ENCODE measurements around the gene SHANK2. TPM values are rescaled to one million over a fixed set of nuclear protein-coding genes. Genes with fewer than 3 reads are reported as not detected.

SHANK2 gene
- total RNA-seq, 1 donor = 2.5 TPM

- no peaks in the 10 kb centered on the region for H3K79me2 ChIP-seq (ENCODE audit: insufficient read depth, low read length)
- no peak overlapping the region for H2AFZ ChIP-seq (ENCODE audit: low read length)
- peaks cover 11% of the 10 kb centered on the region for H3K4me1 ChIP-seq (ENCODE audit: insufficient read depth, low read length)
- H3K9me3 ChIP-seq (ENCODE audit: low read depth, low read length) = no peaks in the 10 kb centered on the region
- H3K27me3 ChIP-seq (ENCODE audit: insufficient read depth, low read length) = no peaks in the 10 kb centered on the region
- no peak overlapping the region for H3K4me3 ChIP-seq (ENCODE audit: insufficient read depth, low read length)
- no peak for TF ChIP-seq CTCF (IDR thresholded peaks at IDR 0.05; ENCODE audit: extremely low read depth, low read depth, low read length)
- H3K36me3 ChIP-seq (ENCODE audit: insufficient read depth, low read length) = no peaks in the 10 kb centered on the region
- H3K27ac ChIP-seq (ENCODE audit: low read depth, low read length) = no peak overlapping the region
- no peak overlapping the region for H3K4me2 ChIP-seq (ENCODE audit: insufficient read depth, low read length)
- no peak for DNase-seq (ENCODE audit: insufficient read length, low spot score, missing footprints)
- no peaks in the 10 kb centered on the region for H4K20me1 ChIP-seq (ENCODE audit: insufficient read depth, low read length)
These were observed 8.1 kb downstream of the SHANK2 start for GRCh38 chr11:71244116-71244810.

GRCh38 chr11:71242391-71242790, 10.0 kb downstream of the SHANK2 start:
- Histone ChIP-seq H3K9me3 (ENCODE audit: low read depth, low read length) (no peaks in the 10 kb centered on the region), H2AFZ (ENCODE audit: low read length) (no peak overlapping the region), H3K4me3 (ENCODE audit: insufficient read depth, low read length) (no peak overlapping the region), H4K20me1 (ENCODE audit: insufficient read depth, low read length) (no peaks in the 10 kb centered on the region), H3K79me2 (ENCODE audit: insufficient read depth, low read length) (no peaks in the 10 kb centered on the region), H3K4me1 (ENCODE audit: insufficient read depth, low read length) (peaks cover 11% of the 10 kb centered on the region), H3K4me2 (ENCODE audit: insufficient read depth, low read length) (no peak overlapping the region), H3K36me3 (ENCODE audit: insufficient read depth, low read length) (no peaks in the 10 kb centered on the region), H3K27ac (ENCODE audit: low read depth, low read length) (no peak overlapping the region), H3K27me3 (ENCODE audit: insufficient read depth, low read length) (no peaks in the 10 kb centered on the region)
- DNase-seq (ENCODE audit: insufficient read length, low spot score, missing footprints) = no peak
- TF ChIP-seq CTCF (IDR thresholded peaks at IDR 0.05; ENCODE audit: extremely low read depth, low read depth, low read length) = no peak

- Histone ChIP-seq H3K79me2 (ENCODE audit: insufficient read depth, low read length) (no peaks in the 10 kb centered on the region), H3K27ac (ENCODE audit: low read depth, low read length) (no peak overlapping the region), H3K36me3 (ENCODE audit: insufficient read depth, low read length) (no peaks in the 10 kb centered on the region), H3K27me3 (ENCODE audit: insufficient read depth, low read length) (no peaks in the 10 kb centered on the region), H3K9me3 (ENCODE audit: low read depth, low read length) (no peaks in the 10 kb centered on the region), H4K20me1 (ENCODE audit: insufficient read depth, low read length) (no peaks in the 10 kb centered on the region), H3K4me1 (ENCODE audit: insufficient read depth, low read length) (peaks cover 11% of the 10 kb centered on the region), H2AFZ (ENCODE audit: low read length) (no peak overlapping the region), H3K4me3 (ENCODE audit: insufficient read depth, low read length) (peak overlapping the region; percentile 60), H3K4me2 (ENCODE audit: insufficient read depth, low read length) (peak overlapping the region; percentile 86)
- DNase-seq (ENCODE audit: insufficient read length, low spot score, missing footprints) = no peak
- TF ChIP-seq CTCF (IDR thresholded peaks at IDR 0.05; ENCODE audit: extremely low read depth, low read depth, low read length) = no peak
These were observed 10.6 kb downstream of the SHANK2 start for GRCh38 chr11:71241721-71242259.

GRCh38 chr11:71240865-71241691, 11.3 kb downstream of the SHANK2 start:
- Histone ChIP-seq H3K36me3 (ENCODE audit: insufficient read depth, low read length) (no peaks in the 10 kb centered on the region), H3K4me1 (ENCODE audit: insufficient read depth, low read length) (peaks cover 11% of the 10 kb centered on the region), H3K4me3 (ENCODE audit: insufficient read depth, low read length) (peak overlapping the region; percentile 60), H3K4me2 (ENCODE audit: insufficient read depth, low read length) (peak overlapping the region; percentile 86), H4K20me1 (ENCODE audit: insufficient read depth, low read length) (no peaks in the 10 kb centered on the region), H3K27me3 (ENCODE audit: insufficient read depth, low read length) (no peaks in the 10 kb centered on the region), H3K27ac (ENCODE audit: low read depth, low read length) (peak overlapping the region; percentile 75), H3K9me3 (ENCODE audit: low read depth, low read length) (no peaks in the 10 kb centered on the region), H2AFZ (ENCODE audit: low read length) (peak overlapping the region; percentile 49), H3K79me2 (ENCODE audit: insufficient read depth, low read length) (no peaks in the 10 kb centered on the region)
- no peak for TF ChIP-seq CTCF (IDR thresholded peaks at IDR 0.05; ENCODE audit: extremely low read depth, low read depth, low read length)
- peak; percentile 94 for DNase-seq (ENCODE audit: insufficient read length, low spot score, missing footprints)
